Eye (tissue), 1 donor: ENCODE results near the gene LRRC56.
"Not testable (repeated sequence)": the region's sequence is repeated elsewhere in the genome, so short reads cannot be mapped to it uniquely, and the experiment has no call there.

Experiments
- DNase-seq: peaks from one replicate; pipeline ENCODE4 v3.0.0-alpha.2; 2015

LRRC56 gene

GRCh38 chr11:501683-502287, 35.5 kb upstream of the LRRC56 start:
- DNase-seq, result no peak

GRCh38 chr11:502288-503178, 34.8 kb upstream of the LRRC56 start:
- DNase-seq, result no peak

GRCh38 chr11:503179-503981, 33.9 kb upstream of the LRRC56 start:
- no peak for DNase-seq

GRCh38 chr11:504053-504993, 33.0 kb upstream of the LRRC56 start:
- DNase-seq, result peak; percentile 38

GRCh38 chr11:504994-505344, 32.4 kb upstream of the LRRC56 start:
- DNase-seq, result no peak

GRCh38 chr11:506238-506994, 30.9 kb upstream of the LRRC56 start:
- peak; percentile 98 for DNase-seq

GRCh38 chr11:506995-507726, 30.2 kb upstream of the LRRC56 start, which contains the start of gene RNH1:
TSS of gene RNH1 (minus strand) at chr11:507242. CDS start at chr11:502162, 5,080 bp downstream.
- peak; percentile 97 for DNase-seq

GRCh38 chr11:507727-508515, 29.4 kb upstream of the LRRC56 start:
- no peak for DNase-seq

- DNase-seq, result no peak
Observed at GRCh38 chr11:508956-509355, 28.4 kb upstream of the LRRC56 start.

GRCh38 chr11:512761-513595, 24.3 kb upstream of the LRRC56 start:
- no peak for DNase-seq

GRCh38 chr11:514606-515005, 22.7 kb upstream of the LRRC56 start:
- no peak for DNase-seq

- no peak for DNase-seq
Observed at GRCh38 chr11:515131-515530, 22.2 kb upstream of the LRRC56 start.

- no peak for DNase-seq
Observed at GRCh38 chr11:516400-516799, 20.9 kb upstream of the LRRC56 start.

GRCh38 chr11:516918-517685, 20.2 kb upstream of the LRRC56 start:
- DNase-seq, result not testable (repeated sequence)

GRCh38 chr11:518463-519202, 18.7 kb upstream of the LRRC56 start:
- peak; percentile 94 for DNase-seq

GRCh38 chr11:520428-521176, 16.7 kb upstream of the LRRC56 start:
- DNase-seq, result no peak
